Breast epithelium (tissue), 4 donors: ENCODE measurements around the gene APMAP. TPM values are rescaled to one million over a fixed set of nuclear protein-coding genes. Genes with fewer than 3 reads are reported as not detected.
A peak's percentile ranks its signal among the peaks of the same experiment; 100 is the strongest.

Experiments used
- DNase-seq, 2 donors: peaks; one replicate each; pipeline ENCODE4 v3.0.0-alpha.2; 2019; ENCODE audit warnings: low spot score in 2 of 2
- H3K27ac ChIP-seq, 2 donors: fragments of 200-600 bp; sonication (generic) in 1 of 2; one replicate each; pipeline ENCODE4 v1.5.1; 2016 to 2019; ENCODE audit warnings: mild to moderate bottlenecking in 1 of 2
- H3K27me3 ChIP-seq, 2 donors: fragments of 200-600 bp; sonication (generic) in 1 of 2; one replicate each; pipeline versions ENCODE4 v1.5.1 to v1.6.0; 2017 to 2019; ENCODE audit warnings: control low read depth in 1 of 2, mild to moderate bottlenecking in 1 of 2
- H3K36me3 ChIP-seq: fragments of 200-600 bp; one replicate; pipeline ENCODE4 v1.5.1; 2019
- H3K4me1 ChIP-seq, 2 donors: fragments of 200-600 bp; sonication (generic); one replicate each; pipeline ENCODE4 v1.5.1; 2016 to 2019; ENCODE audit warnings: control low read depth in 1 of 2
- H3K4me3 ChIP-seq, 3 donors: fragments of 200-600 bp; sonication (generic); 1 replicate in 2 of 3; 2 replicates in 1 of 3; pipeline ENCODE4 v1.5.1; 2016 to 2019; ENCODE audit warnings: mild to moderate bottlenecking in 3 of 3, moderate library complexity in 2 of 3
- H3K9me3 ChIP-seq, 2 donors: fragments of 200-600 bp; sonication (generic) in 1 of 2; one replicate each; pipeline ENCODE4 v1.5.1; 2016 to 2019; ENCODE audit warnings: control low read depth in 1 of 2
- CTCF ChIP-seq, 3 donors: fragments of 450-650 bp; IDR thresholded peaks; one replicate each; pipeline ENCODE4 v1.5.1; 2016 to 2017; ENCODE audit warnings: antibody characterized with exemption in 3 of 3, mild to moderate bottlenecking in 3 of 3, moderate library complexity in 3 of 3
- POLR2A ChIP-seq: fragments of 450-650 bp; IDR thresholded peaks from one replicate; pipeline ENCODE4 v1.6.1; 2016; ENCODE audit warnings: antibody characterized with exemption, mild to moderate bottlenecking, moderate library complexity
- POLR2AphosphoS5 ChIP-seq, 3 donors: sonication (generic); formaldehyde crosslinking; IDR thresholded peaks; one replicate each; pipeline ENCODE4 v1.6.1; 2017; ENCODE audit warnings: antibody characterized with exemption in 3 of 3
- intact Hi-C: fragments of 100-400 bp; cut with DNase I; formaldehyde crosslinking; loops from one replicate; pipeline ENCODE4 v1.15.1; 2023; ENCODE audit warnings: low total_unique reads
- total RNA-seq, 3 donors: library from RNA; depleted of rRNA; stranded (reverse); fragments of >200 nt; gene quantifications; one replicate each; pipeline ENCODE4 v1.1.0, GENCODE V29; 2016

Gene APMAP
- total RNA-seq, 3 donors from 2014 or later: 83.2 to 184 (median 101) TPM

GRCh38 chr20:25024171-25024570 is 31.6 kb upstream of the APMAP start:
- no peaks in the 10 kb centered on the region for H3K27me3 ChIP-seq
- no peak overlapping the region for H3K4me3 ChIP-seq
- peak in 1 of 2 donors; percentile 24 for DNase-seq
- TF ChIP-seq CTCF (IDR thresholded peaks at IDR 0.05): no peak
- no peak for TF ChIP-seq POLR2AphosphoS5 (IDR thresholded peaks at IDR 0.05)
- no peak for TF ChIP-seq POLR2A
- no peaks in the 10 kb centered on the region for H3K36me3 ChIP-seq
- intact Hi-C loops: no loop called here
- no peak overlapping the region for H3K27ac ChIP-seq
- H3K4me1 ChIP-seq: peaks cover 0 to 7% of the 10 kb centered on the region in 2 donors
- H3K9me3 ChIP-seq: no peaks in the 10 kb centered on the region

GRCh38 chr20:25023356-25023755 is 30.8 kb upstream of the APMAP start:
- Histone ChIP-seq H3K36me3 (no peaks in the 10 kb centered on the region), H3K27me3 (no peaks in the 10 kb centered on the region), H3K9me3 (no peaks in the 10 kb centered on the region), H3K4me1 (peaks cover 0 to 7% of the 10 kb centered on the region in 2 donors), H3K4me3 (no peak overlapping the region), H3K27ac (no peak overlapping the region)
- TF ChIP-seq POLR2A (no peak), CTCF (IDR thresholded peaks at IDR 0.05) (no peak), POLR2AphosphoS5 (IDR thresholded peaks at IDR 0.05) (no peak)
- intact Hi-C loops: no loop called here
- DNase-seq: peak in 1 of 2 donors; percentile 12

- DNase-seq: peak; percentile 48 to 83
- intact Hi-C loops: no loop called here
- H3K36me3 ChIP-seq: no peaks in the 10 kb centered on the region
These were observed 30.1 kb upstream of the APMAP start for GRCh38 chr20:25022680-25023079.

GRCh38 chr20:25021336-25021735 is 28.8 kb upstream of the APMAP start:
- no peak overlapping the region for H3K4me3 ChIP-seq
- no peak overlapping the region for H3K27ac ChIP-seq
- no peaks in the 10 kb centered on the region for H3K36me3 ChIP-seq
- no peaks in the 10 kb centered on the region for H3K9me3 ChIP-seq
- intact Hi-C loops: no loop called here
- no peak for TF ChIP-seq CTCF (IDR thresholded peaks at IDR 0.05)
- no peak for TF ChIP-seq POLR2A
- no peak for TF ChIP-seq POLR2AphosphoS5 (IDR thresholded peaks at IDR 0.05)
- peaks cover 0 to 21% of the 10 kb centered on the region in 2 donors for H3K4me1 ChIP-seq
- H3K27me3 ChIP-seq: no peaks in the 10 kb centered on the region
- DNase-seq: peak in 1 of 2 donors; percentile 12

More at GRCh38 chr20:25022680-25023079, 30.1 kb upstream of the APMAP start:
- Histone ChIP-seq H3K9me3 (no peaks in the 10 kb centered on the region), H3K4me1 (peaks cover 0 to 13% of the 10 kb centered on the region in 2 donors), H3K27me3 (no peaks in the 10 kb centered on the region), H3K27ac (no peak overlapping the region), H3K4me3 (no peak overlapping the region)
- TF ChIP-seq POLR2AphosphoS5 (IDR thresholded peaks at IDR 0.05) (no peak), POLR2A (no peak), CTCF (IDR thresholded peaks at IDR 0.05) (no peak)

- Histone ChIP-seq H3K36me3 (no peaks in the 10 kb centered on the region), H3K4me3 (no peak overlapping the region), H3K27me3 (no peaks in the 10 kb centered on the region), H3K4me1 (peaks cover 0 to 21% of the 10 kb centered on the region in 2 donors), H3K9me3 (no peaks in the 10 kb centered on the region), H3K27ac (no peak overlapping the region)
- peak in 1 of 2 donors; percentile 47 for DNase-seq
- TF ChIP-seq POLR2AphosphoS5 (IDR thresholded peaks at IDR 0.05): no peak
- TF ChIP-seq CTCF (IDR thresholded peaks at IDR 0.05): no peak
- no peak for TF ChIP-seq POLR2A
- intact Hi-C loops: no loop called here
These were observed 28.4 kb upstream of the APMAP start for GRCh38 chr20:25020901-25021301.
